Suprapubic skin (tissue), 4 donors: Measurements from ENCODE around the gene MYO5B. TPM values are rescaled to one million over a fixed set of nuclear protein-coding genes. Genes with fewer than 3 reads are reported as not detected.

Source experiments
- DNase-seq, 2 donors: peaks; one replicate each; pipeline ENCODE4 v3.0.0-alpha.2; 2019; ENCODE audit warnings: low spot score in 2 of 2
- H3K27ac ChIP-seq: fragments of 200-600 bp; sonication (generic); one replicate; pipeline ENCODE4 v1.5.1; 2019
- H3K27me3 ChIP-seq: fragments of 200-600 bp; sonication (generic); one replicate; pipeline ENCODE4 v1.5.1; 2019
- H3K36me3 ChIP-seq: fragments of 200-600 bp; sonication (generic); one replicate; pipeline ENCODE4 v1.5.1; 2019
- H3K4me1 ChIP-seq: fragments of 200-600 bp; sonication (generic); one replicate; pipeline ENCODE4 v1.5.1; 2019
- H3K4me3 ChIP-seq: fragments of 200-600 bp; sonication (generic); one replicate; pipeline ENCODE4 v1.5.1; 2019; ENCODE audit warnings: mild to moderate bottlenecking
- H3K9me3 ChIP-seq: fragments of 200-600 bp; sonication (generic); one replicate; pipeline ENCODE4 v1.5.1; 2019
- EP300 ChIP-seq: sonication (generic); formaldehyde crosslinking; IDR thresholded peaks from one replicate; pipeline ENCODE4 v1.6.1; 2017; ENCODE audit warnings: antibody characterized with exemption
- POLR2A ChIP-seq, 2 donors: fragments of 450-650 bp; IDR thresholded peaks; one replicate each; pipeline ENCODE4 v1.6.1; 2017; ENCODE audit warnings: antibody characterized with exemption in 2 of 2, mild to moderate bottlenecking in 2 of 2, moderate library complexity in 2 of 2
- POLR2AphosphoS5 ChIP-seq, 3 donors: sonication (generic); formaldehyde crosslinking; IDR thresholded peaks; one replicate each; pipeline ENCODE4 v1.6.1; 2017; ENCODE audit warnings: antibody characterized with exemption in 3 of 3
- WGBS: methylation state at CpG from one replicate; pipeline ENCODE4 v1.1.5; 2018; 5-methylcytosine and 5-hydroxymethylcytosine counted together
- total RNA-seq, 4 donors: library from RNA; depleted of rRNA; stranded (reverse); fragments of >200 nt; gene quantifications; one replicate each; pipeline ENCODE4 v1.1.0, GENCODE V29; 2016
- TF ChIP-seq, protein P1 (sequence below), 2 donors: fragments of 200-600 bp in 1 of 2; fragments of 450-650 bp in 1 of 2; sonication (generic) in 1 of 2; IDR thresholded peaks; one replicate each; pipeline ENCODE4 v1.5.1; 2016 to 2019; ENCODE audit warnings: antibody characterized with exemption in 2 of 2, mild to moderate bottlenecking in 1 of 2, moderate library complexity in 1 of 2

MYO5B gene
- total RNA-seq, 4 donors from 2014 or later: 30.3 to 44.4 (median 40.7) TPM

DNA sequence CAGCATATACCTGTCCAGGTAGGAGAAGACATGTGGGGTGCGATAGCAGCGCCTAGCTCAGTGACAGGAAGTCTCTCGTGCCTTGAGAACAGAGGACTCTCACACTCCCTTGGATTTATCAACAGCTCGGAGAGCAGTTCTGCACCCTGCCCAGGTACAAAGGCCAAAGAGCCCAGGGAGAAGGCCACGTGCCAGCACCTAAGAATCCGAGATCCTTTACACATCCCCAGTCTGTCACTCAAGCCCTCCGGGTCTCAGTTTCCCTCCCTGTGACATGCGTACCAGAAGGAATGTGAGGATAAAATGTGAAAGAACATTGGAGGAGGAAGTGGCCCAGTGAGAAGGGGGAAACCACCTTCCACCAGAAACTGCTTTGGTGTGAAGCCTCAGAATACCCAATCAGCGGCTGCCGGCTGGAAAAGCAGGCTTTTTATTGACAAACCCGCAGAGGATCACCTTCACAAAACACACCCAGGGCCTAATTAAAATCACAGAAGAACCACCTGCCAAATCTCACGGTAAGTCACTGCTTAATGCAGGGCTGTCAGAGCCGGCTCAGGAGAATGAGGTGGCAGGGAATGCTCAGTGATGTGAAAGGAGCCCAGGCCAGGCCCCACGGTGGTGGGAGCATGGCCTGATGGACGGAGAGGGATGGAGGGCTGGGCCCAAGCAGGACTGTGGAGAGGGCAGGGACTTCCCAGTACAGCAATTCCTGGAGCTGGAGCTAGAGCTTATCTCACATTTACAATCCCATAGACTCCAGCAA lies 66.3 kb downstream of the MYO5B start:
- Histone ChIP-seq H3K27ac (peak overlapping the region; percentile 22), H3K27me3 (no peaks in the 10 kb centered on the region), H3K4me3 (no peak overlapping the region), H3K4me1 (no peaks in the 10 kb centered on the region), H3K36me3 (no peaks in the 10 kb centered on the region), H3K9me3 (no peaks in the 10 kb centered on the region)
- no peak for DNase-seq
- TF ChIP-seq EP300: no peak
- no peak for TF ChIP-seq POLR2AphosphoS5 (IDR thresholded peaks at IDR 0.05)
- TF ChIP-seq, protein P1, sequence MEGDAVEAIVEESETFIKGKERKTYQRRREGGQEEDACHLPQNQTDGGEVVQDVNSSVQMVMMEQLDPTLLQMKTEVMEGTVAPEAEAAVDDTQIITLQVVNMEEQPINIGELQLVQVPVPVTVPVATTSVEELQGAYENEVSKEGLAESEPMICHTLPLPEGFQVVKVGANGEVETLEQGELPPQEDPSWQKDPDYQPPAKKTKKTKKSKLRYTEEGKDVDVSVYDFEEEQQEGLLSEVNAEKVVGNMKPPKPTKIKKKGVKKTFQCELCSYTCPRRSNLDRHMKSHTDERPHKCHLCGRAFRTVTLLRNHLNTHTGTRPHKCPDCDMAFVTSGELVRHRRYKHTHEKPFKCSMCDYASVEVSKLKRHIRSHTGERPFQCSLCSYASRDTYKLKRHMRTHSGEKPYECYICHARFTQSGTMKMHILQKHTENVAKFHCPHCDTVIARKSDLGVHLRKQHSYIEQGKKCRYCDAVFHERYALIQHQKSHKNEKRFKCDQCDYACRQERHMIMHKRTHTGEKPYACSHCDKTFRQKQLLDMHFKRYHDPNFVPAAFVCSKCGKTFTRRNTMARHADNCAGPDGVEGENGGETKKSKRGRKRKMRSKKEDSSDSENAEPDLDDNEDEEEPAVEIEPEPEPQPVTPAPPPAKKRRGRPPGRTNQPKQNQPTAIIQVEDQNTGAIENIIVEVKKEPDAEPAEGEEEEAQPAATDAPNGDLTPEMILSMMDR (IDR thresholded peaks at IDR 0.05): no peak
- no peak for TF ChIP-seq POLR2A (IDR thresholded peaks at IDR 0.05)
- WGBS: 61% methylated on average over 15 of the region's 15 CpGs

- no peaks in the 10 kb centered on the region for H3K36me3 ChIP-seq
- 73% methylated on average over 4 of the region's 4 CpGs for WGBS
- H3K27me3 ChIP-seq: no peaks in the 10 kb centered on the region
- H3K9me3 ChIP-seq: no peaks in the 10 kb centered on the region
- peak overlapping the region; percentile 22 for H3K27ac ChIP-seq
- H3K4me1 ChIP-seq: no peaks in the 10 kb centered on the region
- no peak for DNase-seq
- H3K4me3 ChIP-seq: no peak overlapping the region
- TF ChIP-seq POLR2A (IDR thresholded peaks at IDR 0.05): no peak
- TF ChIP-seq, protein P1 (IDR thresholded peaks at IDR 0.05): no peak
- no peak for TF ChIP-seq EP300
- no peak for TF ChIP-seq POLR2AphosphoS5 (IDR thresholded peaks at IDR 0.05)
Measured at GRCh38 chr18:50127516-50128210, 67.3 kb downstream of the MYO5B start.

DNA sequence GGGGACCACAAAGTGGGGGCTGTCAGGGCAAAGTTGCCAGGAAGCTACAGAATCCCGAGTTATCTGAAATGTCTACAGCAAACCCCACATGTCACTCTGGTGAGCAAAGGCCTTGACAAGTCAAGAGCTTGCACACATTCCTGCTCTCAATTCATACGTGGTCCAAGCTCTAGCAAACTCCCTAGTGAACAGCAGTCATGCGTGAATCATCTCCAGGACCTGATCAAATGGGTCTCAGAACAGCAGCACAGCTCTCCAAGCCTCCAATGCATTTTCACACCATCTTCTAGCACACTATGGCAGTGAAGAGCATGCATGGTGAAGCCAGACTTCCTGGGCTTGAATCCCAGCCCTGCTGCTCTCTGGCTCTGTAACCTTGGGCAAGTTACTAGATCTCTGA lies 68.5 kb downstream of the MYO5B start:
- WGBS: 51% methylated on average over 3 of the region's 3 CpGs
- DNase-seq: no peak

DNA sequence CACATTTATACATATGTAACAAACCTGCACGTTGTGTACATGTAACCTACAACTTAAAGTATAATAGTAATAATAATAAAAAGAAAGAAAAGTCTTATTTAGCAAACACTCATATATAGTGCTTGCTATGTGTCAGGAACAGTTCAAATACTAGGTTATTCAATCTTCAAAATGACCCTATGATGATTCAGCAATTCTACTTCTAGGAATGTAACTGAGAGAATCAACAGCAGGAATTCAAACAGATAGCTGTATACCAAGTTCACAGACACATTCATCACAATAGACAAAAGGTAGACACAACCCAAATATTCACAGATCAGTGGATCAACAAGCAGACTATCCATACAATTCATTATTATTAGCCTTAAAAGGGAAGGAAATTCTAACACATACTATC lies 69.5 kb downstream of the MYO5B start:
- H3K27me3 ChIP-seq: no peaks in the 10 kb centered on the region
- H3K36me3 ChIP-seq: no peaks in the 10 kb centered on the region
- WGBS: 90% methylated on average over 1 of the region's 1 CpG
- no peak for TF ChIP-seq POLR2AphosphoS5 (IDR thresholded peaks at IDR 0.05)
- no peaks in the 10 kb centered on the region for H3K9me3 ChIP-seq
- no peak overlapping the region for H3K27ac ChIP-seq
- no peak overlapping the region for H3K4me3 ChIP-seq
- H3K4me1 ChIP-seq: no peaks in the 10 kb centered on the region
- no peak for DNase-seq

More for the DNA sequence above, 68.5 kb downstream of the MYO5B start:
- TF ChIP-seq POLR2A (IDR thresholded peaks at IDR 0.05) (no peak), POLR2AphosphoS5 (IDR thresholded peaks at IDR 0.05) (no peak), EP300 (no peak)
- TF ChIP-seq, protein P1 (IDR thresholded peaks at IDR 0.05): no peak
- Histone ChIP-seq H3K9me3 (no peaks in the 10 kb centered on the region), H3K27ac (no peak overlapping the region), H3K36me3 (no peaks in the 10 kb centered on the region), H3K4me3 (no peak overlapping the region), H3K4me1 (no peaks in the 10 kb centered on the region), H3K27me3 (no peaks in the 10 kb centered on the region)

- no peak for DNase-seq
- Histone ChIP-seq H3K4me3 (no peak overlapping the region), H3K36me3 (no peaks in the 10 kb centered on the region), H3K27ac (no peak overlapping the region), H3K4me1 (no peaks in the 10 kb centered on the region), H3K27me3 (no peaks in the 10 kb centered on the region), H3K9me3 (no peaks in the 10 kb centered on the region)
- 76% methylated on average over 5 of the region's 5 CpGs for WGBS
- TF ChIP-seq POLR2A (IDR thresholded peaks at IDR 0.05) (no peak), EP300 (no peak), POLR2AphosphoS5 (IDR thresholded peaks at IDR 0.05) (no peak)
- TF ChIP-seq, protein P1 (IDR thresholded peaks at IDR 0.05): no peak
Measured at GRCh38 chr18:50119296-50119695, 75.7 kb downstream of the MYO5B start.
